ENCODE results near the gene ARSD.
"Not testable (repeated sequence)": the region's sequence is repeated elsewhere in the genome, so short reads cannot be mapped to it uniquely, and the experiment has no call there.

The ARSD gene

GRCh38 chrX:2931612-2932011 lies 2.5 kb upstream of the ARSD start:
- DNase-seq, result no peak

DNA sequence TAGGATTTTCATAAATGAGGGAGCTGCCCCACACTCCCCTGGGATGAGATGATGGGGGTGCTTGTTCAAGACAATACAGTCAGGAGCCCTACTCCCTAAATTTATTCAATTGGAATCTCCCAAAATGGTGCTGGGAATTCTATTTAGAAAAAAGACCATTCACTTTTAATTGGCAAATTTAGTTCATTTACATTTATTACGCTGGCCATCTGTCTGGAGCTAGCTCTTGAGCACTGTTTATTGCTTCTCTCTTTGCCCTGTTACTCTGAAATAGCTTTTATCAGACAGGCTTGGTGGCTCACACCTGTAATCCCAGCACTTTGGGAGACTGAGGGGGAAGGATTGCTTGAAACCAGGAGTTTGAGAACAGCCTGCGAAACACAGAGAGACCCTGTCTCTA lies 2.0 kb upstream of the ARSD start:
- DNase-seq, result no peak

DNA sequence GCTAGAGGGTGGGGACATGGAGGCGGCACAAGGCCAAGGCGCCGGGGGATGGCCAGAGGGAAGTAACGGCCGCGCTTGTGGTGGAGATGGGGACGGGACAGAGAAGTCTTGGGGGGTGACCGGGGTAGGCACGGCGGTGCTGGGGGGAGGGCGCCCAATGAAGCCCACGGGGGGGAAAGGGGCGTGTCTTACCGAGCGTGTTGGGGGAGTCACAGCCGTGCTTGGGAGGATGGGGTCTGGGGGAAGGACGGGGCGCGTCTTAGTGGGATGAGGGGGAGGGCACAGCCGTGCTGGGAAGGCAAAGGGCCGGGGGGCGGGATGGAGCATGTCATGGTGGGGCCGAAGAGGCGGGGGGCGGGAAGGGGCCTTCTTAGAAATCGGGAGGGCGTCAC lies 952 bp downstream of the ARSD start:
- no peak for DNase-seq

DNA sequence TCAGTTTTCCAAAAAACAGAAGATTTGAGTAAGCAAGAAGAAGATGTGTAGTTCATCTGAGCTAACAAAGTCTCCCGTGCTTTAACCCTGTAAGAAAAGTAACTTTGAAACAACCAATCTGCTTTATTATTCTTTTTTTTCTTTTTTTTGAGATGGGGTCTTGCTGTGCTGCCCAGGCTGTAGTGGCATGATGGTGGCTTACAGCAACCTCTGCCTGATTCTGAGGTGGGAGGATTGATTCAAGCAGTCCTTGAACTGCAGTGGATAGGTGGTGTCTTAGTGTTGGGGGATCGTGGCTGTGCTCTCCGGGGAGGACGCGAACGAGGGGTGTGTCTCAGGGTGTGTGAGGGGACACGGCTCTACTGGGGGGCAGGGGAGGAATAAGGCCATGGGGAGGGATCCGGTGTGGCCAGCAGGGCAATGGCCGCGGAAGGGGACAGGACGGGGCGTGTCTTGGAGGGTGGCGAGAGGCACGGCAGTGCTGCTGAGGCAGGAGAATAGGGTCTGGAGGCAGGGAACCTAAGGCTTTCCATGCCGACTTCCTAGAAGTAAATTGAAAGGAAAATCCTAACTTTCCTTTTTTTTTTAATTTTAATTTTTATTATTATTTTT lies 2.4 kb downstream of the ARSD start:
- no peak for DNase-seq

DNA sequence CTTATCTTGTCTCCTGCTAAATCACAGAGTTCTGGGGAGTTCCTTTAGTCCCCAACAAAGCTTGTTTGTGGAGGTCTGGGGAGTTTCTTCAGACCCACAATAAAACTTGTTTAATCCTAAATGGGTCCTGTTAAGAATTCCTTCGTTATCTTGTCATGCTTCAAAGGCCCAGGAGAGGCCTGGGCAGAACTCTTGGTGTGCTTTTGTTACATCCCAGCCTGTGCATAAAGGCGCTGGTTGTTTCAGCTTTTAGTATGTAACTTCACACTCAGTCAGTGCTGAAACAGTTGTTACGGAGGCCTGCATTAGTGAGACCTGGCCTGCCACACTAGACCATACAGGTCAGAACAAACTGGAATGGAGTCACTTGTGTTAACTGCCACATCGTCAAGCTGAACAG lies 2.9 kb downstream of the ARSD start:
- not testable (repeated sequence) for DNase-seq

DNA sequence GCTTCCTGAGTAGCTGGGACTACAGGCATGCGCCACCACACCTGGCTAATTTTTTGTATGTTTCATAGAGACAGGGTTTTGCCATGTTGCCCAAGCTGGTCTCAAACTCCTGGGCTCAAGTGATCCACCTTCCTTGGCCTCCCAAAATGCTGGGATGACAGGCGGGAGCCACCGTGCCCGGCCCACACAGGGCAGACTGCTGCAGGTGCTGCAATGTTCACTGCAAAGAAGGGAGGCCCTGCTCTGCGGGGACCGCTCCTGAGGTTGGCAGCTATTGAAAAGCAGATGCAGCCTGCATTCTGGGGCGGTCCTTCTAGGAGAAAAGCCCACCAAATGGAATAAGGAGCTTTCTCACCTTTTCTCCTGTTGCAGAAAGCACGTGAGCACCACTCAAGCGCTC lies 5.0 kb downstream of the ARSD start:
- DNase-seq, result no peak

DNA sequence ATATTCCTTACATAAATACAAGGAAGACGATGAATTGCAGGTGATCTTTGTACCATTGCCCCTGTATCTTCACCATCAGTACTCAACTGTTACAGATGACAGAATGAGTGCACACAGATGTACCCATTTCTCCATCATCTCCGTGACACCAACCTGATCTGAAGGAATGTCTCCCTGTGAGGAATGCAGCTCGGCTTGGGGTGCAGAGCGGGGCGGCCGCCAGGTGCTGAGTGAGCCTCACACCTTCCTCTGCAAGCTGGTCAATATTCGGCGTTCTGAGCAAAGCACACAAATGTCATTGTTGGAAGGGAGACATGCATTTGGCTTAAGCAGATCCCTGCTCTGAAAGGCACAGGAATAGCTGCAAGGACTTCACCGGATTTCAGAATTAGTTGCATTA lies 7.4 kb downstream of the ARSD start:
- no peak for DNase-seq

DNA sequence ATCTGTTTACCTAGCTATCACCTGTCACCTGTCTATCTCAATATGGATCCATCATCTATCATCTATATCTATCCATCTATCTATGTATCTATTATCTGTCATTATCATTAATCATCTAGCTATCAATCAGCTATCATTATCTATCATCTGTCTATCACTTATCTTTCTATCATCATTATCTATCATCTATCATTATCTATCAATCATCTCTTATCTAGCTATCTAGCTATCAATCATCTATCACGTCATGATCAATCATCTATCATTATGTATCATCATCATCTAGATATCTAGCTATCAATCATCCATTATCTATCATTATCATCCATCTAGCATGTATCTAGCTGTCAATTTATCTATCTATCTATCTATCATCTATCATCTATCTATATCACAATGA lies 7.9 kb downstream of the ARSD start:
- no peak for DNase-seq

- no peak for DNase-seq
Observed at GRCh38 chrX:2917767-2918166, 11.4 kb downstream of the ARSD start.

DNA sequence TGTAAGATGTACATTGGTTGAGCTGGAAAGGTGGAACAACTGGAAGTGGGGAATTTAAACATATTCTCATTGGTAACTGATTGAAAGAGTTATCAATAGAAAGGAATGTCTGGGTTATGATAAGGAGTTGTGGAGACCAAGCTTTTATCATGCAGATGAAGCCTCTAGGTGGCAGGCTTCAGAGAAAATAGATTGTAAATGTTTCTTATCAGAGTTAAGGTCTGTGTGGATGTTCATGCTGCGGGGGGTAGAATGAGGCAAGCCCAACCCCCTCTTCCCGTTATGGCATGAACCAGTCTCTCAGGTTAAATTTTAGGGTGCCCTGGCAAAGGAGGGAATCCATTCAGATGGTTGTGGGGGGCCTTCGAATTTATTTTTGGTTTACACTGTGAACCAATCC lies 16.0 kb downstream of the ARSD start:
- DNase-seq, result peak; percentile 22

GRCh38 chrX:2910109-2910508 lies 19.0 kb downstream of the ARSD start:
- DNase-seq, result no peak

GRCh38 chrX:2908125-2908685 lies 20.9 kb downstream of the ARSD start:
- DNase-seq, result no peak

DNA sequence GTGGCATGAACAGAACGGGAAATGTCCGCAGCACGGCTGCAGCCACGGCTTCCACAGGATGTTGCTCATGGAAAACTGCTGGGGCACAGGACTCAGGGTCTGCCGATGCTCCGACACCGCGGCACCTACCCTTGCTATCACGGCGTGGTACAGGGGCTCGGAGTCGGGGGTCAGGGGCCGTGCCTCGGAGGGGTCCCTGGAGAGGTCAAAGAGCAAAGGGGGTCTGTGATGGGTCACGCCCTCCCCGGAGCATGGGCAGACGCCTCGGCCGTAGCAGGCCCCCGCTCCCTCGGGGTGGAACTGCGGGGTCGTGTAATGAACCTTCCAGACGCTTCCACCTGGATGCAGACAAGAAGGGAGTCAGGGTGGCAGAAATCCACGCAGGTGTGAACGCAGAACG lies 21.8 kb downstream of the ARSD start:
- DNase-seq, result no peak

DNA sequence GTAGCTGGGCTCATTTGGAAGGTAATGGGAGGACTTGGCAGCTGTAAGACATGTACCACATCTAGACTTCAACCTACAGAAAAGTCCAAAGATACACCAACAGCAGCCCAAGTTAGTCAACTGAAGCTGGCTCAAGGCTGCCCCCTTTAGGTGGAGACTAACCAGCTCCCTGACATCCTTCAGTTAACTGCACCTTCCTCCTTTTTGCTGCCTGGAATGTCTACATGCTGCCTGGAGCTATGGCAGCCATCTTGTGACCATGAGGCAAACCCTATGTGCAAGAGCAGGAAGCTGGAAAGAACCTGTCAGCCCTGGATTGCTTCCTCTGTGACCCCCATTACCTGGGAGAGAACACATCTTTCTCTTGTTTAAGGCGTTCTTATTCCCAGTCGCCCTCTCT lies 25.8 kb downstream of the ARSD start:
- no peak for DNase-seq

- DNase-seq, result no peak
Observed at GRCh38 chrX:2902841-2903240, 26.3 kb downstream of the ARSD start.

GRCh38 chrX:2901367-2902036 lies 27.6 kb downstream of the ARSD start:
- DNase-seq, result no peak

DNA sequence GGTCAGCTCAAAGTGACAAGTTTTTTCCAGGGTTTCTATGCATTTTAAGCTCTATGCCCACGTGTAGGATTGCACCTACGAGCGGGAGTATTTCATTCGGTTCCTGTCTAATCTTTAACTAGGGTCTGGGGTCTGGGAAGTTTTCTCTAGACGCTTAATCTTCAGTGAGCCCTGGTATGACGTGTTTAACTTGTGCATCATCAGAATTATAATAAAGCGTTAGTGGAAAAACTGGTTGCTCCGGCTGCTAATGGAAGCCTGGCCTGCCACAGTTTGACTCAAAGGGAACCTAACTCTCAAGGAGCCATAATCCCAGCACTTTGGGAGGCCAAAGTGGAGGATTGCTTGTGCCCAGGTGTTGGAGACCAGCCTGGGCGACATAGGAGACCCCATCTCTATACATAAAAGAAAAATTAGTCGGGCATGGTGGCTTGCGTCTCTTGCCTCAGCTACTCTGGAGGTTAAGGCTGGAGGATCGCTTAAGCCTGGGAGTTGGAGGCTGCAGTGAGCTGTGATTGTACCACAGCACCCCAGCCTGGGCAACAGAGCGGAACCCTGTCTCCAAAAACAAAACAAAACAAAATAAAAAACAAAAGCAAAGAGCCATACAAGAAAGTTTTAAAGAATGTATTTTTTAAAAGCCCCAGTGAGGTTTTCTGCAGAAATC lies 30.2 kb downstream of the ARSD start:
- no peak for DNase-seq

GRCh38 chrX:2897690-2898623 lies 31.2 kb downstream of the ARSD start:
- peak; percentile 77 for DNase-seq

DNA sequence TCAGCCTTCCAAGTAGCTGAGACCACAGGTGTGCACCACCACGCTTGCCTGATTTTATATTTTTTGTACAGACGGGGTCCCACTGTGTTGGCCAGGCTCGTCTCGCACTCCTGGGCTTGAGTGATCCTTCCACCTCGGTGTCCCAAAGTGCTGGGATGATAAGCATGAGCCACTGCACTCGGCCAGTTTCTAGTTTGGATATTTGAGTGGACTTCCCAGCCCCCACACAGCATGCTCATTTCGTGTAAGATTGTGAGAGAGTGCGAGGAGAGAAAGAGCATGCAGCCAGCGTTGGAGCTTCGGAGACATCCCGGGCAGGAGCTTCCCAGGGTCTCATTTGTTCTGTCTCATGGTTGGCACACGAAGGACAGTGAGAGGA lies 31.8 kb downstream of the ARSD start:
- DNase-seq, result no peak

- peak; percentile 70 for DNase-seq
Observed at GRCh38 chrX:2894885-2895292, 34.2 kb downstream of the ARSD start.

GRCh38 chrX:2892816-2893215 lies 36.3 kb downstream of the ARSD start:
- DNase-seq, result no peak

DNA sequence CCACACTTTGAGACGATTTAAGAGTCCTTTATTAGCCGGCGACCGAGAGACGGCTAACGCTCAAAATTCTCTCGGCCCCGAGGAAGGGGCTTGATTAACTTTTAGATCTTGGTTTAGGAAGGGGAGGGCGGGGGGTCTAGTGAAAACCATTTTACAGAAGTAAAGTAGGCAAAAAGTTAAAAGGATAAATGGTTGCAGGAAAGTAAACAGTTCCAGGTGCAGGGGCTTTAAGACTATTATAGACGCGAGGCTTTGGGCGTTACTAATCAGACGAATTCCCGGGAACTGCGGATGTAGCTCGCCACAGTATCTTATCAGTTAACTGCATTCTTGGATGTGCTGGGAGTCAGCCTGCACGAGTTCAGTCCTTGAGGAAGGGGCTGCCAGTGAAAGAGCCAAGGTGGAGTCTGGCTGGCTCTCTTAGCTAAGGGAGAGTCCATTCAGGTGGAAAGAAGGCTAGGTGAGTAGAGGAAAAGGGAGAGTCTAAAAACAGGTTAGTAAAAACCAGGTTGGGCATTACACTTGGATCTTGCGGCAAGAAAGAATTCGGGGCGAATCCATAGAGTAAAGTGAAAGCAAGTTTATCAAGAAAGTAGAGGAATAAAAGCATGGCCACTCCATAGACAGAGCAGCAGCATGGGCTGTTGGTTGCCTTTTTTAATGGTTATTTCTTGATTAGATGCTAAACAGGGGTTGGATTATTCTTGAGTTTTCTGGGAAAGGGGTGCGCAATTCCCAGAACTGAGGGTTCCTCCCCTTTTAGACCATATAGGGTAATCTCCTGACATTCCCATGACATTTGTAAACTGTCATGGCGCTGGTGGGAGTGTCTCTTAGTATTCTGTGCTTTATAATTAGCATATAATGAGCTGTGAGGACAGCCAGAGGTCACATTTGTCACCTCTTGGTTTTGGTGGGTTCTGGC lies 38.3 kb downstream of the ARSD start:
- DNase-seq, result not testable (repeated sequence)

Measured in hematopoietic multipotent progenitor cell treated with erythropoietin and hydrocortisone succinate and interleukin-3 and kit ligand, for 4 days (in vitro differentiated cells).